ENCODE measurements around the gene TMEM179. TPM values are rescaled to one million over a fixed set of nuclear protein-coding genes. Genes with fewer than 3 reads are reported as not detected.
A peak's percentile ranks its signal among the peaks of the same experiment; 100 is the strongest.

The TMEM179 gene
- total RNA-seq, 1 experiment from 2014 or later: not detected

GRCh38 chr14:104586832-104587620 is 17.5 kb downstream of the TMEM179 start:
- no peaks in the 10 kb centered on the region for H3K36me3 ChIP-seq (ENCODE audit: low read depth, low read length)
- H3K4me3 ChIP-seq (ENCODE audit: low read length): no peak overlapping the region
- no peaks in the 10 kb centered on the region for H4K20me1 ChIP-seq (ENCODE audit: low read length)
- no TSS peak for BruUV-seq (replicated peaks)
- no peaks in the 10 kb centered on the region for H3K4me1 ChIP-seq (ENCODE audit: insufficient read depth, low read length)
- no peak overlapping the region for H2AFZ ChIP-seq (ENCODE audit: low read length)
- no peaks in the 10 kb centered on the region for H3K79me2 ChIP-seq (ENCODE audit: low read length)
- H3F3A ChIP-seq (ENCODE audit: low read length, unreplicated experiment): no peaks in the 10 kb centered on the region
- no peaks in the 10 kb centered on the region for H3K9me2 ChIP-seq (replicated peaks; ENCODE audit: low read length)
- H3K27me3 ChIP-seq (ENCODE audit: low read length): peaks cover 38% of the 10 kb centered on the region
- H3K27ac ChIP-seq (ENCODE audit: low read length): no peak overlapping the region
- H3K4me2 ChIP-seq (ENCODE audit: low read length): no peak overlapping the region
- intact Hi-C loops (cut with micrococcal nuclease): no loop called here
- ATAC-seq (peak; percentile 50), DNase-seq (no peak)
- TF ChIP-seq CTCF (conservative IDR thresholded peaks at IDR 0.05; ENCODE audit: low read depth, low read length) (no peak), EZH2phosphoT487 (IDR thresholded peaks at IDR 0.05; ENCODE audit: borderline replicate concordance, low read length) (no peak), EZH2 (IDR thresholded peaks at IDR 0.05; ENCODE audit: low read length, unreplicated experiment) (no peak)
- ChIA-PET CTCF (no interaction called here), POLR2A (ENCODE audit: unreplicated experiment) (no interaction called here)
- no peaks in the 10 kb centered on the region for H3K9me3 ChIP-seq (ENCODE audit: low read length)
- no peak overlapping the region for H3K9ac ChIP-seq (ENCODE audit: low read length)

GRCh38 chr14:104585966-104586697 is 18.4 kb downstream of the TMEM179 start:
- H3F3A ChIP-seq (ENCODE audit: low read length, unreplicated experiment): no peaks in the 10 kb centered on the region
- DNase-seq (no peak), ATAC-seq (no peak)
- H3K9me2 ChIP-seq (replicated peaks; ENCODE audit: low read length): no peaks in the 10 kb centered on the region
- intact Hi-C loops (cut with micrococcal nuclease): no loop called here
- H3K27me3 ChIP-seq (ENCODE audit: low read length): peaks cover 40% of the 10 kb centered on the region
- no peaks in the 10 kb centered on the region for H3K79me2 ChIP-seq (ENCODE audit: low read length)
- H3K4me1 ChIP-seq (ENCODE audit: insufficient read depth, low read length): no peaks in the 10 kb centered on the region
- no peaks in the 10 kb centered on the region for H3K9me3 ChIP-seq (ENCODE audit: low read length)
- no peak overlapping the region for H3K9ac ChIP-seq (ENCODE audit: low read length)
- POLR2A ChIA-PET (ENCODE audit: unreplicated experiment): no interaction called here
- no peak overlapping the region for H3K4me3 ChIP-seq (ENCODE audit: low read length)
- H3K4me2 ChIP-seq (ENCODE audit: low read length): no peak overlapping the region
- H3K36me3 ChIP-seq (ENCODE audit: low read depth, low read length): no peaks in the 10 kb centered on the region
- CTCF ChIA-PET: no interaction called here
- H3K27ac ChIP-seq (ENCODE audit: low read length): no peak overlapping the region
- no peaks in the 10 kb centered on the region for H4K20me1 ChIP-seq (ENCODE audit: low read length)
- TF ChIP-seq EZH2phosphoT487 (IDR thresholded peaks at IDR 0.05; ENCODE audit: borderline replicate concordance, low read length) (no peak), CTCF (conservative IDR thresholded peaks at IDR 0.05; ENCODE audit: low read depth, low read length) (no peak), EZH2 (IDR thresholded peaks at IDR 0.05; ENCODE audit: low read length, unreplicated experiment) (no peak)
- no peak overlapping the region for H2AFZ ChIP-seq (ENCODE audit: low read length)
- BruUV-seq (replicated peaks): no TSS peak

- peaks cover 48% of the 10 kb centered on the region for H3K27me3 ChIP-seq (ENCODE audit: low read length)
- BruUV-seq (replicated peaks): no TSS peak
- ATAC-seq: no peak
- no peaks in the 10 kb centered on the region for H3K9me2 ChIP-seq (replicated peaks; ENCODE audit: low read length)
- intact Hi-C loops (cut with micrococcal nuclease): no loop called here
- no peak for DNase-seq
- no peak overlapping the region for H3K4me2 ChIP-seq (ENCODE audit: low read length)
- H3K4me1 ChIP-seq (ENCODE audit: insufficient read depth, low read length): no peaks in the 10 kb centered on the region
- POLR2A ChIA-PET (ENCODE audit: unreplicated experiment): no interaction called here
- H4K20me1 ChIP-seq (ENCODE audit: low read length): no peaks in the 10 kb centered on the region
- no peak overlapping the region for H3K4me3 ChIP-seq (ENCODE audit: low read length)
- H2AFZ ChIP-seq (ENCODE audit: low read length): no peak overlapping the region
- TF ChIP-seq EZH2 (IDR thresholded peaks at IDR 0.05; ENCODE audit: low read length, unreplicated experiment): no peak
- no peak for TF ChIP-seq CTCF (conservative IDR thresholded peaks at IDR 0.05; ENCODE audit: low read depth, low read length)
- TF ChIP-seq EZH2phosphoT487 (IDR thresholded peaks at IDR 0.05; ENCODE audit: borderline replicate concordance, low read length): no peak
- H3K27ac ChIP-seq (ENCODE audit: low read length): no peak overlapping the region
- H3K36me3 ChIP-seq (ENCODE audit: low read depth, low read length): no peaks in the 10 kb centered on the region
- H3K79me2 ChIP-seq (ENCODE audit: low read length): no peaks in the 10 kb centered on the region
- no peak overlapping the region for H3K9ac ChIP-seq (ENCODE audit: low read length)
- CTCF ChIA-PET: no interaction called here
- H3F3A ChIP-seq (ENCODE audit: low read length, unreplicated experiment): no peaks in the 10 kb centered on the region
- H3K9me3 ChIP-seq (ENCODE audit: low read length): no peaks in the 10 kb centered on the region
These were observed 20.0 kb downstream of the TMEM179 start for GRCh38 chr14:104584557-104584956.
